ENCODE data around the gene XYLT1.
A peak's percentile ranks its signal among the peaks of the same experiment; 100 is the strongest.
"Not testable (repeated sequence)": the region's sequence is repeated elsewhere in the genome, so short reads cannot be mapped to it uniquely, and the experiment has no call there.

The XYLT1 gene

GRCh38 chr16:17488506-17488905 is 17.7 kb upstream of the XYLT1 start:
- DNase-seq, result no peak

GRCh38 chr16:17483351-17483750 is 12.6 kb upstream of the XYLT1 start:
- DNase-seq, result no peak

- DNase-seq, result not testable (repeated sequence)
These were observed 11.6 kb upstream of the XYLT1 start for GRCh38 chr16:17482341-17482740.

- DNase-seq, result no peak
These were observed 11.0 kb upstream of the XYLT1 start for GRCh38 chr16:17481736-17482135.

- not testable (repeated sequence) for DNase-seq
These were observed 6.4 kb upstream of the XYLT1 start for GRCh38 chr16:17477260-17477545.

GRCh38 chr16:17476414-17477259 is 5.9 kb upstream of the XYLT1 start:
- peak; percentile 18 to 39 for DNase-seq

GRCh38 chr16:17475104-17475503 is 4.3 kb upstream of the XYLT1 start:
- no peak for DNase-seq

- no peak for DNase-seq
These were observed 3.8 kb upstream of the XYLT1 start for GRCh38 chr16:17474572-17474971.

GRCh38 chr16:17474037-17474436 is 3.3 kb upstream of the XYLT1 start:
- peak; percentile 11 to 36 for DNase-seq

- no peak for DNase-seq
These were observed 1.1 kb upstream of the XYLT1 start for GRCh38 chr16:17471719-17472461.

GRCh38 chr16:17470182-17470907 is 415 bp downstream of the XYLT1 start:
- no peak for DNase-seq

- DNase-seq, result no peak
These were observed 999 bp downstream of the XYLT1 start for GRCh38 chr16:17469741-17470181.

GRCh38 chr16:17469011-17469740 is 1.6 kb downstream of the XYLT1 start:
- DNase-seq, result no peak

GRCh38 chr16:17468611-17469010 is 2.1 kb downstream of the XYLT1 start:
- no peak for DNase-seq

GRCh38 chr16:17467923-17468540 is 2.7 kb downstream of the XYLT1 start:
- peak; percentile 16 to 32 for DNase-seq

- no peak for DNase-seq
These were observed 3.9 kb downstream of the XYLT1 start for GRCh38 chr16:17466876-17467275.

- no peak for DNase-seq
These were observed 5.3 kb downstream of the XYLT1 start for GRCh38 chr16:17465460-17465859.

- no peak for DNase-seq
These were observed 7.4 kb downstream of the XYLT1 start for GRCh38 chr16:17463335-17463734.

GRCh38 chr16:17461951-17462729 is 8.6 kb downstream of the XYLT1 start:
- peak; percentile 35 to 50 for DNase-seq

- DNase-seq, result no peak
These were observed 9.9 kb downstream of the XYLT1 start for GRCh38 chr16:17460890-17461289.

- DNase-seq, result no peak
These were observed 10.7 kb downstream of the XYLT1 start for GRCh38 chr16:17459903-17460521.
